ENCODE data around the gene MARVELD2.

- no peak for TF ChIP-seq CTCF (IDR thresholded peaks at IDR 0.05; ENCODE audit: low read depth, low read length)
- no peak for TF ChIP-seq EZH2phosphoT487 (IDR thresholded peaks at IDR 0.05; ENCODE audit: low read depth)
Measured at GRCh38 chr5:69416699-69417098, 1.8 kb downstream of the MARVELD2 start.
